GM19351 (cell line): Measurements from ENCODE around the gene SLC25A1.

Source experiments
- ATAC-seq: cut with Tn5 transposase; IDR thresholded peaks from one replicate; pipeline ENCODE4 v1.9.1; 2021; ENCODE audit warnings: mild to moderate bottlenecking, moderate library complexity; ENCODE audit not compliant: unreplicated experiment

Gene SLC25A1

GRCh38 chr22:19139974-19140373 is 38.6 kb downstream of the SLC25A1 start:
- ATAC-seq = no peak

GRCh38 chr22:19139001-19139356 is 39.6 kb downstream of the SLC25A1 start:
- no peak for ATAC-seq

- ATAC-seq = no peak
Observed at GRCh38 chr22:19138217-19139000, 40.1 kb downstream of the SLC25A1 start.

GRCh38 chr22:19137384-19138216 is 40.9 kb downstream of the SLC25A1 start:
- no peak for ATAC-seq

- no peak for ATAC-seq
Observed at GRCh38 chr22:19136915-19137314, 41.6 kb downstream of the SLC25A1 start.

DNA sequence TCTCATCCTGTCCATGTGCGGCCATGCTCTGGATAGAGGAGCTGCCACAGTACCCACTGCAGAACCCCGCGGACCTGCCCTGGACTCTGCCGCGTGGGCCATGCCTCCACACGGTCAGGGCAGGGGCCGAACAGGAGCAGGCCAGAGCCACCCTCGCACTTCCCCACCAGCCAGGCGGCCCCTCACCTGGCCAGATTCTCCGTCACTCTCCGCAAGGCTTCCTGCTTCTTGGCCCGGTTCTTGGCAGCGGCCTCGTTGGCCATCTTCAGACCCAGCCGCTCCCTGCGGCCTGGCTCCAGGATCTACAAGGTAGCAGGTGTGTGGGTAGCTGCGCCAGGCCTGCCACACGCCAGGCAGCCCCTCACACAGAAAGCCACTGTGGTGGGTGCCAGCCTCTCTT is 43.7 kb downstream of the SLC25A1 start:
- ATAC-seq = no peak

DNA sequence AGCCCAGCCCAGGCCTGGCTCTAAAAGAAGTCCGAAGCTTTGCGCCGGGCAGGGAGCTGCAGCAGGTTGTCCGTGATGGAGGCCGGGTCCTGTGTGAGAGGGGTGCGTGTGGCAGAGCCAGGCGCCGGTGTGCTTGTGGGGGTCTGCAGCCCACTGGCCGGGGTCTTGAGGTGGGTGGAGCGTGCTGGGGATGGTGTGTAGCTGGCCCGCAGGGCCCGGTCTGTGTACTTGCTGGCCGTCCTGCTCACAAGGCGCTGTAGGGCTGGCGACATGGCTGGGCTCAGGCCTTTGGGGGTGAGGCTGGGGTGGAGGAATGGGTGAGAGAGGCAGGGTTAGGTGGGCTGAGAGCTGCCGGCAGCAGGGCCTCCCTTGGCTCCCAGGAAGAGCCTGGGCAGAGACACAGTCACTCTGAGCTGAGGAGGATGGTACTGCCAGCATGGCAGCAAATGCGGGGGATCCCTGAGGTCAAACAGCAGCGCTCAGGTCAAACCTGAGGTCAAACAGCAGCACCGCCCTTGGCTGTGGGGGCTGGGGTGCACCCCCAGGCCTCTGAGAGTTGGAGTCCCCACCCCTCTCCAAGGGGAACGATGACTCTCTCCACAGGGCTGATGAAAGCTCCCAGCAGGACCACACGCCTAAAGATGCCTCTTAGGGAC is 44.2 kb downstream of the SLC25A1 start:
- ATAC-seq = no peak

DNA sequence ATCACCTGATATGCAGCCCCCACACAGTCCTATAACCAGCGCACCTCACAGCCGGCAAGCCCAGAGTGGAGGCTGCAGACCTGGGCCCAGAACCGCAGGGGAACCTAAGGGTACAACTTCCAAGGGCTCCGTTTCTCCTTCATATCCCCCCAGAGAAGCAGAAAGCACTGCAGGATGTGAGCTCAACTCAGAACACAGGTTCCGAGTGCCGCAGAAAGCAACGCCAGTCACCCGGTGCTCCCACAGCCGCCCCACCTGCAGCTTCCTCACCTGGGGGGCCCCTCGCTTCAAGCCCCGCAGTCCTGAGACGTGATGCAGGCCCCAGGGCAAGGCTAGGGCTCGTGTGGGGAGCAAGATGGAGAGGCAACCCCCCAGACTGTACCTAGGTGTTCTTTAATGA is 45.0 kb downstream of the SLC25A1 start:
- ATAC-seq = no peak

GRCh38 chr22:19132693-19133400 is 45.7 kb downstream of the SLC25A1 start:
- ATAC-seq = no peak

- no peak for ATAC-seq
Observed at GRCh38 chr22:19132153-19132552, 46.4 kb downstream of the SLC25A1 start.

- ATAC-seq = no peak
Observed at GRCh38 chr22:19131685-19132015, 46.9 kb downstream of the SLC25A1 start.

- ATAC-seq = no peak
Observed at GRCh38 chr22:19130959-19131684, 47.4 kb downstream of the SLC25A1 start, which contains the start of gene TSSK2. Gene TSSK2, plus strand, starts transcription at chr22:19131308. Its CDS starts 92 bp downstream, at chr22:19131400.

- no peak for ATAC-seq
Observed at GRCh38 chr22:19129871-19130270, 48.7 kb downstream of the SLC25A1 start.

GRCh38 chr22:19128946-19129727 is 49.4 kb downstream of the SLC25A1 start:
- no peak for ATAC-seq

DNA sequence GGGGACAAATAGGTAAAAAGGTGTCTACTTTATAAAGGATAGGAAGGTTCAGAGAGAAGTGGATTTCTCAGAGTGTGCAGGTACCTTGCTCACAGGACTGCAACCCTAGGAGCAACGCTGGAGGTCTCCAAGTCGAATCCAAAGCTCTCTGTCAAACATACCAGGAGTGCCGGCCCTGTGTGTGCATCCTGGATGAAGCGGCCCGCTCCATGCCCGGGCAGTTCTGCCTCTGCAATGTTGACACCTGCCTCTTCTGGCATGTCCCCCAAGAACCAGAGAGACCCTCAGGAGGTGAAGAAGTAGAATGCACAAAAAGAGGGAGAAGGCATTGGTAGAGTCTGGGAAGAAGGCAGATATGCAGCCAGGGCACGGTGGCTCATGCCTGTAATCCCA is 50.5 kb downstream of the SLC25A1 start:
- ATAC-seq = no peak

- ATAC-seq = no peak
Observed at GRCh38 chr22:19127329-19128008, 51.1 kb downstream of the SLC25A1 start.

GRCh38 chr22:19126309-19127273 is 51.9 kb downstream of the SLC25A1 start:
- no peak for ATAC-seq
